Ectodermal cell (in vitro differentiated cells): ENCODE data around the gene TDRD1.

Source experiments
- H3K27ac ChIP-seq: 2 replicates; pipeline ENCODE4 v1.7.0; 2013; ENCODE audit warnings: mild to moderate bottlenecking, low read depth, low read length; ENCODE audit not compliant: insufficient read depth, poor library complexity, severe bottlenecking
- H3K27me3 ChIP-seq: 2 replicates; pipeline ENCODE4 v1.7.0; 2013; ENCODE audit warnings: mild to moderate bottlenecking, low read length; ENCODE audit not compliant: insufficient read depth, control insufficient read depth, poor library complexity, severe bottlenecking
- H3K36me3 ChIP-seq: one replicate; pipeline ENCODE4 v1.7.0; 2013; ENCODE audit warnings: low read length; ENCODE audit not compliant: control insufficient read depth, insufficient read depth
- H3K4me1 ChIP-seq: one replicate; pipeline ENCODE4 v1.7.0; 2013; ENCODE audit warnings: low read length; ENCODE audit not compliant: control insufficient read depth, insufficient read depth
- H3K4me3 ChIP-seq: 2 replicates; pipeline ENCODE4 v1.7.0; 2013; ENCODE audit warnings: low read depth, low read length, control low read depth; ENCODE audit not compliant: insufficient read depth
- H3K9me3 ChIP-seq: 2 replicates; pipeline ENCODE4 v1.7.0; 2013; ENCODE audit warnings: mild to moderate bottlenecking, low read length, moderate library complexity; ENCODE audit not compliant: control insufficient read depth
- WGBS, 2 experiments: methylation state at CpG; one replicate each; pipeline ENCODE4 v1.1.7; 2013; ENCODE audit warnings: missing lambda C conversion rate in 2 of 2; 5-methylcytosine and 5-hydroxymethylcytosine counted together

The TDRD1 gene

GRCh38 chr10:114259824-114260223 lies 80.7 kb downstream of the TDRD1 start:
- Histone ChIP-seq H3K4me1 (no peaks in the 10 kb centered on the region), H3K36me3 (no peaks in the 10 kb centered on the region), H3K27ac (no peak overlapping the region), H3K9me3 (no peaks in the 10 kb centered on the region), H3K27me3 (no peaks in the 10 kb centered on the region), H3K4me3 (no peak overlapping the region)
- WGBS, 2 experiments, result 91 to 92% methylated on average over 10 of the region's 10 CpGs

GRCh38 chr10:114260366-114260765 lies 81.2 kb downstream of the TDRD1 start:
- no peak overlapping the region for H3K27ac ChIP-seq
- no peaks in the 10 kb centered on the region for H3K4me1 ChIP-seq
- 95% methylated on average over 5 of the region's 5 CpGs for WGBS, 2 experiments
- H3K9me3 ChIP-seq, result no peaks in the 10 kb centered on the region
- no peaks in the 10 kb centered on the region for H3K36me3 ChIP-seq
- no peak overlapping the region for H3K4me3 ChIP-seq
- no peaks in the 10 kb centered on the region for H3K27me3 ChIP-seq

GRCh38 chr10:114261076-114261475 lies 81.9 kb downstream of the TDRD1 start:
- no peaks in the 10 kb centered on the region for H3K4me1 ChIP-seq
- no peak overlapping the region for H3K4me3 ChIP-seq
- H3K27ac ChIP-seq, result no peak overlapping the region
- H3K27me3 ChIP-seq, result no peaks in the 10 kb centered on the region
- H3K36me3 ChIP-seq, result no peaks in the 10 kb centered on the region
- no peaks in the 10 kb centered on the region for H3K9me3 ChIP-seq
- WGBS, 2 experiments, result 85 to 93% methylated on average over 2 of the region's 2 CpGs

- 60 to 93% methylated on average over 1 to 4 of the region's 4 CpGs for WGBS, 2 experiments
- Histone ChIP-seq H3K27me3 (no peaks in the 10 kb centered on the region), H3K4me1 (no peaks in the 10 kb centered on the region), H3K27ac (no peak overlapping the region), H3K9me3 (no peaks in the 10 kb centered on the region), H3K36me3 (no peaks in the 10 kb centered on the region), H3K4me3 (no peak overlapping the region)
Observed at GRCh38 chr10:114262496-114262895, 83.3 kb downstream of the TDRD1 start.

GRCh38 chr10:114265392-114266053 lies 86.4 kb downstream of the TDRD1 start:
- Histone ChIP-seq H3K27me3 (no peaks in the 10 kb centered on the region), H3K9me3 (no peaks in the 10 kb centered on the region), H3K4me1 (no peaks in the 10 kb centered on the region), H3K4me3 (no peak overlapping the region), H3K27ac (no peak overlapping the region), H3K36me3 (no peaks in the 10 kb centered on the region)
- WGBS, 2 experiments, result 90 to 92% methylated on average over 5 to 6 of the region's 6 CpGs

GRCh38 chr10:114266521-114266920 lies 87.4 kb downstream of the TDRD1 start:
- Histone ChIP-seq H3K4me1 (no peaks in the 10 kb centered on the region), H3K27me3 (no peaks in the 10 kb centered on the region), H3K9me3 (no peaks in the 10 kb centered on the region), H3K36me3 (no peaks in the 10 kb centered on the region), H3K4me3 (no peak overlapping the region), H3K27ac (no peak overlapping the region)
- 90 to 94% methylated on average over 4 to 5 of the region's 5 CpGs for WGBS, 2 experiments

- 93 to 100% methylated on average over 3 of the region's 3 CpGs for WGBS, 2 experiments
- no peaks in the 10 kb centered on the region for H3K27me3 ChIP-seq
- no peak overlapping the region for H3K4me3 ChIP-seq
- H3K36me3 ChIP-seq, result no peaks in the 10 kb centered on the region
- no peak overlapping the region for H3K27ac ChIP-seq
- no peaks in the 10 kb centered on the region for H3K9me3 ChIP-seq
- no peaks in the 10 kb centered on the region for H3K4me1 ChIP-seq
Observed at GRCh38 chr10:114271075-114271778, 92.1 kb downstream of the TDRD1 start.

- Histone ChIP-seq H3K36me3 (no peaks in the 10 kb centered on the region), H3K4me3 (no peak overlapping the region), H3K4me1 (no peaks in the 10 kb centered on the region), H3K9me3 (no peaks in the 10 kb centered on the region), H3K27ac (no peak overlapping the region), H3K27me3 (no peaks in the 10 kb centered on the region)
- WGBS, 2 experiments, result 90 to 91% methylated on average over 4 of the region's 4 CpGs
Observed at GRCh38 chr10:114271779-114272167, 92.6 kb downstream of the TDRD1 start.

GRCh38 chr10:114272696-114273095 lies 93.5 kb downstream of the TDRD1 start:
- no peak overlapping the region for H3K27ac ChIP-seq
- no peak overlapping the region for H3K4me3 ChIP-seq
- no peaks in the 10 kb centered on the region for H3K4me1 ChIP-seq
- 92 to 94% methylated on average over 6 of the region's 6 CpGs for WGBS, 2 experiments
- no peaks in the 10 kb centered on the region for H3K9me3 ChIP-seq
- H3K36me3 ChIP-seq, result no peaks in the 10 kb centered on the region
- H3K27me3 ChIP-seq, result no peaks in the 10 kb centered on the region

- Histone ChIP-seq H3K27me3 (no peaks in the 10 kb centered on the region), H3K4me1 (no peaks in the 10 kb centered on the region), H3K9me3 (no peaks in the 10 kb centered on the region), H3K27ac (no peak overlapping the region), H3K4me3 (no peak overlapping the region), H3K36me3 (no peaks in the 10 kb centered on the region)
- 94 to 97% methylated on average over 3 of the region's 3 CpGs for WGBS, 2 experiments
Observed at GRCh38 chr10:114273910-114274309, 94.8 kb downstream of the TDRD1 start.
